CD4-positive, alpha-beta T cell treated with Interleukin-17A for 1 hour (primary cell): Measurements from ENCODE around the gene DHX9.

Experiments
- DNase-seq: peaks from one replicate; pipeline ENCODE4 v3.0.0-alpha.2; 2020

DHX9 gene

DNA sequence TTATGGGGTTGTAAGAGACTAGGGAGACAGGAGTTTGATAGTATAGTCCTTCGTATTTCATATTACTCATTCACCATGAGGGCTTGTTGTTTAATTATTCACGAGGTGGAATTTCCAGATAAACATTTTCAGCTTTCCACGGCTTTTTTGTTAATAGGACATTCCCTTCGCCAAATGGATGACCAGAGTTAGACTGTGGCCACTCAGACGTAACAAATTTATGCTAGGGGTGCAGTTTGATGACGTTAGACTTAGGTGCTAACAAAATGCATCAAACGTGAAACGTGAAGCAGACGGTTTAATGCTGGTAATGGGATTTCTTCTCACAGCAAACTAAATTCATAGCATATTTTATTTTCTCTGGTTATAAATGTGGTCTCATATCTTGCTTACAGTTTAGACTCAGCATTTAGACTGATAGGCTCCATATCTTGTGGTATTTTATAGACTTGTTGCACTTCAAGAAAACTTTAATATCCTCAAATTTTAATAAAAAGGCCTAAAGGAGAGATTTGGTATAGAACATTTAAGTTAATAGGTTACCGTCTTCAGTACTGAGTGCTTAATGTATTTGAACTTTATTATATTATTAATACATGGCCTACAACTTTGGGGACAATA is 2.3 kb downstream of the DHX9 start:
- peak; percentile 32 for DNase-seq

GRCh38 chr1:182842265-182842664 is 3.1 kb downstream of the DHX9 start:
- DNase-seq: no peak

- no peak for DNase-seq
Measured at GRCh38 chr1:182845379-182845778, 6.2 kb downstream of the DHX9 start.

DNA sequence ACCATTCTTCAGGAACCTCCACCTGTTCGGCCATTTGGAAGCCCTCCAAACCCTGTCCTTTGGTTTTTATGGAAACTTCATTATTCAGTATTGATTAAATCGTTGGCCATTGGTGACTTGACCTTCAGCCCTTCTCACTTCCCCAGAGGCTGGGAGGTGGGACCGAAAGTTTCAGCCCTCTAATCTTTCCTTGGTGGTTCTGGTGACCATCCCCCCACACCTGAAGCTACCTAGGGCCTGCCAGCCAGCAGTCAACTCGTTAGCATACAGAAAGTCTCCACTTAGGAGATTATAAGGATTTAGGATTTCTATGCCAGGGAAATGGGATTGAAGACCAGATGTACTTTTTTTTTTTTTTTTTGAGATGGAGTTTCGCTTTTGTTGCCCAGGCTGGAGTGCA is 6.7 kb downstream of the DHX9 start:
- DNase-seq: no peak

GRCh38 chr1:182847105-182847504 is 8.0 kb downstream of the DHX9 start:
- no peak for DNase-seq

- no peak for DNase-seq
Measured at GRCh38 chr1:182848736-182849135, 9.6 kb downstream of the DHX9 start.

GRCh38 chr1:182850319-182850718 is 11.2 kb downstream of the DHX9 start:
- no peak for DNase-seq

- DNase-seq: no peak
Measured at GRCh38 chr1:182851825-182852224, 12.7 kb downstream of the DHX9 start.

GRCh38 chr1:182855911-182856310 is 16.8 kb downstream of the DHX9 start:
- DNase-seq: no peak

DNA sequence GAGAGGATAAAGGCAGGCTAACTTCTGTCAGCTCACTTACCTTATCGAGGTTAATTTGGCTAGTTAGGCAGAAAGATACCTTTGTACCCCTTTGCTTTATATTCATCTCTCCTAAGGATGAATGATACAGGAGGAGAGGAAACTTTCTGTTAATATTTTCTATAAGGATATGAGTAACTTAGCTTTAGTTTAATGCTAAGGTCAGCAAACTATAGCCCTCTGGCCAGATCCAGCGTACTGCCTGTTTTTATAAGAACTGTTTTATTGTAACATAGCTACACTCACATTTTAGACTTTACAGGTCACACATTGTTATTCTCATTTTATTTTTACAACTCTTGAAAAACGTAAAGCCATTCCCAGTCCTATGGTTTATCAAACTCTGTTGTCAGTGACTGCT is 18.1 kb downstream of the DHX9 start:
- DNase-seq: no peak

DNA sequence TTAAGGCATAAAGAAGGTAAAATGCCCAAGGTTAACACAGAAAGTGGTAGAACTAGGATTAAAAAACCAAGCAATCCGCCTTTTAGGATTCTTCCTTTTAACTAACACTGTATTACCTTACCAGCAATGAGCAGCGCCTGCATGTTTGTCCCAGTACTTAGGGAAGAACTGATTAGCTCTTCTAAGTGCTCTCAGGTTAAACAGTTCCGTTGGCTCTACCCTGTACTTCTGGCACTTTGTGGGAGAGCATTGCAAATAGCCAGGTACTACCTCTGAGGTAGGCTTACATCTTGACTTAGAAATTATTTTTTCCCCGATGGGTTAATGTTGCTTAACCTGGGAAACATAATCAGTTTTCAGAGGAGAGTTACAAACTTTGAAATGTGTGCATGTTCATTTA is 21.5 kb downstream of the DHX9 start:
- no peak for DNase-seq

- no peak for DNase-seq
Measured at GRCh38 chr1:182861994-182862393, 22.8 kb downstream of the DHX9 start.

GRCh38 chr1:182862827-182863226 is 23.7 kb downstream of the DHX9 start:
- DNase-seq: no peak

- no peak for DNase-seq
Measured at GRCh38 chr1:182863940-182864339, 24.8 kb downstream of the DHX9 start.

GRCh38 chr1:182867861-182868260 is 28.7 kb downstream of the DHX9 start:
- DNase-seq: no peak

DNA sequence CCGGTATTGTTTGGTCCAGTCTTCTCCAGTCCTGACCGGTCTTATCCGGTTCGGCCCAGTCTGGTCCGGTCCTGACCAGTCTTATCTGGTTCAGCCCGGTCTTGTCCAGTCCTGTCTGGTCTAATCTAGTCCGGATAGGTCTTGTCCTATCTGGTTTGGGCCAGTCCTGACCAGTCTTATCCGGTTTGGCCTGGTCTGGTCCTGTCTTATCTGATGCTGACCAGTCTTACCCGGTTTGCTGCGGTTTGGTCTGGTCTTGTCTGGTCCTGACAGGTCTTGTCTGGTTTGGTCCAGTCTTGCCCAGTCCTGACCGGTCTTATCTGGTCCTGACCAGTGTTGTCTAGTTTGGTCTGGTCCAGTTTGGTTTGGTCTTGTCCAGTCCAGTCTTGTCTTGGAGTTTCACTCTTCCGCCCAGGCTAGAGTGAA is 30.1 kb downstream of the DHX9 start:
- no peak for DNase-seq

DNA sequence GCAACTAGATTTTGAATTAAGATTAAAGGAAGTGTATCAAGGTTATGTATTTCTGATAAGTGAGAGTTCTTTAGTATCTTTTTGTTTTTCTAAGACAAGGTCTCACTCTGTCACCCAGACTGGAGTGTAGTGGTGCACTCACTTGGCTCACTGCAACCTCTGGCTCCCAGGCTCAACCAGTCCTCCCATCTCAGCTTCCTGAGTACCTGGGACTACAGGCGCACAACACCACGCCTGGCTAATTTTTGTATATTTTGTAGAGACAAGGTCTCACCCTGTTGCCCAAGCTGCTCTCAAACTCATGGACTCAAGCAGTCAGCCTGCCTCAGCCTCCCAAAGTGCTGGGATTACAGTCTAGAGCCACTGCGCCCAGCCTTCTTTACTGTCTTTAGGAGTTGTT is 33.7 kb downstream of the DHX9 start:
- DNase-seq: no peak

DNA sequence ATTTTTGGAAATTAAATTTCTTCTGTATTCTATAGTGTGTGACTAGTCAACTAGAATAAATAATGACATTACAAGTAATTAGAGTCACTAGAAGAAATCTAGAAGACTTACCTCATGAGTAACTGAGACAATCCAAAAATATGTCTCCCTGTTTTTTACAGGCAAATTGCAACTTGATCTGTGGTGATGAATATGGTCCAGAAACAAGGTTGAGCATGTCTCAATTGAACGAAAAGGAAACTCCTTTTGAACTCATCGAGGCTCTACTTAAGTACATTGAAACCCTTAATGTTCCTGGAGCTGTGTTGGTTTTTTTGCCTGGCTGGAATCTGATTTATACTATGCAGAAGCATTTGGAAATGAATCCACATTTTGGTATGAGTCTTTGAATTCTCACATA is 36.7 kb downstream of the DHX9 start:
- no peak for DNase-seq

- no peak for DNase-seq
Measured at GRCh38 chr1:182877331-182877730, 38.2 kb downstream of the DHX9 start.

DNA sequence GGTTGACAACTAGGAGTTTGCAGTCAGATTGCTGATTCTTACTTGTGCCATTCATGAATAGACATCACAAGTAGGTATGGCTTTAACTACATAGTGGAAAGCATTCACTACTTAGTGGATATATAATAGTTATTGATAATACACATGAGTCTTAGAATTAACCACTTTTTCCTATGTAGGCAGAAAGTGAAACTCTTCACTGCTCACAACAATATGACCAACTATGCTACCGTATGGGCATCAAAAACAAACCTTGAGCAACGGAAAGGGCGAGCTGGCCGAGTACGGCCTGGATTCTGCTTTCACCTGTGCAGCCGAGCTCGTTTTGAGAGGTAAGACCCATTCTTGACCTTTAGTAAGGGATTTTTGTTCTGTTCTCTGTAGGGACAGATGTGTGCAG is 38.7 kb downstream of the DHX9 start:
- no peak for DNase-seq

- no peak for DNase-seq
Measured at GRCh38 chr1:182884872-182885271, 45.7 kb downstream of the DHX9 start.

DNA sequence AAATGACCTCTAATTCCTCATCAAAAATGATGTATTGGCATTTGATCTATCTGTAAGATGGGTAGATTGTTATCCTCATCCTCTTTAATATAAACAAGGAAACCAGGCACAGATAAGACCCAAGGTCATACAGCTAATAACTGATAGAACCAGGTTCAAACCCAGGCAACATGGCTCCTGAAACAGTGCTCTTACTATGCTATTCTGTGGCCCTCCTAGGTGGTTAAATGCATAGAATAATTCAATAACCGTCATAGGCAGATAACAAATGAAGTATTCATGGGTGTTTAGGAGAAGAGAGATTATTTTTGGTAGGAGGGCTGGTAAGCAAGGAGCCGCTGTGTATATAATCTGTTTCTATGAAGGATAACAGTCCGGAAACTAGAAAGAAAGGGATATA is 46.4 kb downstream of the DHX9 start:
- DNase-seq: no peak

- no peak for DNase-seq
Measured at GRCh38 chr1:182886985-182887384, 47.8 kb downstream of the DHX9 start.

- DNase-seq: no peak
Measured at GRCh38 chr1:182888736-182889531, 49.8 kb downstream of the DHX9 start.

GRCh38 chr1:182889997-182890396 is 50.9 kb downstream of the DHX9 start:
- peak; percentile 33 for DNase-seq
